ENCODE data around the gene STIMATE.

STIMATE gene

DNA sequence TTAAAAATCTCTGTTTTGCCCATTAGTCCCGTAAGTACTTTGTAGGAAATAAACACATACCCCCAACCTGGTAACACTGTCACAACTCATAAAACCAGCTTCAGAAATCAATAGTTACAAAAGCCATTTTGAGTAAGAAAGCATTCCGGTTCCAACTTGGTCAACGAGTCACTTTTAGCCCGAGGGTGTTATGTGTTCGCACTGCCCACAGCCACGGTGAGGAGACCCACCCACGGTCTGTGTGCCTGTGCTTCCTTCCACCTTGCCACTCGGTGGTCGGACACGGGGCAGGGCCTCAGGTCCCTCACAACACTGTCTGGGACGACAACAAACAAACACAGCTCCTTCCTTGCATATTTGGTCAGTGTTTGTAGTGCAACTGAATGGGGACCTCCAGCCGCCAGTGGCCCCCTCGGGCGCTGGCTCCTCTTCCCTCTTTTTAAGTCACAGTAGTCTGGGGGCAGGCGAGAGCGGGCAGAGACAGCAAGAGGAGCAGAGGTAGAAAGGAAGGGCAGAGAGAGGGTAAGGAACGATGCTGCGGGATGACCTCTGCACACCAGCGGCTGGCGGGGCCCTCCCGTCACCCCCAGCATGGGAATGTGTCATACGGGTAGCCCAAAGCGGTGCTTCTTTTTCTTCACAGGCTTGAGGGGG, 57.3 kb downstream of the STIMATE start:
- DNase-seq (ENCODE audit: low read depth): no peak

DNA sequence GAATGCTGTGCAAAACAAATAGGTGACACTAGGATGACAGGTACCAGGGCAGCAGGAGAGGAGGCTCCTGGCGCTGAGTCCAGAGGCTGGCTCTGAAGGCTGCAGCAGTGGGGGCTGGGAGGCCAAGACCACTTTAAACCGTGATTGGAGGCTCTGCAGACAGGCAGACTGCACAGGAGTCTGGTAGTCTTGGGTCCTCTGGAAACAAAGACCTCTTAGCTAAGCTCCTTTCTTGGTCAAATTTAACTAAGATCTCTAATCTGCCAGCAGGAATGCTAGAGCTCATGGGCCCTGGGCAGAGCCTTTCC, 58.1 kb downstream of the STIMATE start:
- no peak for DNase-seq (ENCODE audit: low read depth)

DNA sequence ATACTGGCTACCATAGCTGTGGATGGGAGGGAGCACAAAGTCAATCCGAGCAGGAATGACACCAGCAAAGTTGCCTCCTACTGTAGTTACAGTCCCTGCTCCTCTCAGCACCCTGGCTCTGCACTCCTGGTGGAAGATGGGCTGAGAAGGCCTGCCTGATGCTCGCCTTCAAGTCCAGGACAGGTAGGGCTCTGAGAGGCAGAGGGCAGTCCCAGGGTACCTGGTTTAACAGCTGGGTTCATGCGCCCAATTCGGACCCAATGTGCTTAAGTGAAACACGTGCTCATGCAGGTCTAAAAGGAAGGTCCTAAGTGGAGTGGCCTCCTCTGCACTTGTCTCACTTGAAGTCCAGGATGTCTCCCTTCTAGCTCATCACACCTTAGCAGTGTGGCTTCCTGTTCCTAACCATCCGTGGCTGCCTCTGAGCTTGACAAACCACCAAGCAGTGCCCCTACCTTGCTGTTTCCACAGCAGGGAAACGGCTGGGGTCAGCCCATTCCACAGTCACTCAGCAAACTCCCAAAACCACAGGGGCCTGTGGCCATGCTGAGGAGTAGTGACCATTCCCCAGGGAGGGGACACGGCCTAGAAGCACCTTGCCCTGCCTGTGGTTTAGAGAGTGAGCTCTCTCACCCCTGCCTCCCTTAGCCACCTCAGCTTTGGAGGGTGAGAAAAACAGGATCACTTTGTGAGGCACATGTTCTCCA, 58.6 kb downstream of the STIMATE start:
- DNase-seq (ENCODE audit: low read depth): no peak

DNA sequence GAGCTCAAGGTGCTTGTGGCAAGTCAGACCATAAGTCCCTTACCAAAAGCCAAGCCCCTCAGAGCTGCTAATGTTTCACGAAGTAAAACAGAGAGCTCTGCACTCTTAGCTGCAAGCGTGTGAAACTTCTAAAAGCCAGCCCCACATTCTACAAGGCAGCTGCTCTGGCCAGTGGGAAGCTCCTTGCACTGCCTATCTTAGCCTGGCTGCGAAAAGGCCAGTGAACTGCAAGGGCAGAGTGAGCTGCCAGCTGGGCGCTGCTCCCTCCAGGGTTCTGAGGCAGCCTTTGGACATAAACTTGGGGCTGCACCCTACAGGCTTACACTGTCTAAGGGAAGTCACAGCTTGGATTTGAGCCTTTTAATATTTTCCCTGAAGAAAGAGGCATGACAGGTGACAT, 60.4 kb downstream of the STIMATE start:
- no peak for DNase-seq (ENCODE audit: low read depth)

DNA sequence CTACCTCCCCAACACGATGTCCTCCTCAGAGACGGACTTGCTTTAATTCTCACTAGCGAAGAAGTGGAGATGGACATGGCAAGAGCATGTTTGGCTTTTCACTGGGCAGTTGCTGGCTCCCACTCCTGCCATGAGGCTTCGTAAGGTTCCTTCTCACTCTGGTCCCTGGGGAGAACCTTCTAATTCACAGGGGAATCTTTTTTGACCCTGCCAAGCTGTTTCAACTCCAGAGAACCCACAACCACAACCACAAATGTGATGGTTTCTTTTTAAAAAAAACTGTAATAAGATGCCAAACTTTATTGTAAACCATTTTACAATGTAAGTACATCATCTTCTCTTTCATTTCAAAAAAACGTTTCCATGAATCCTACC, 60.9 kb downstream of the STIMATE start:
- DNase-seq (ENCODE audit: low read depth): no peak

DNA sequence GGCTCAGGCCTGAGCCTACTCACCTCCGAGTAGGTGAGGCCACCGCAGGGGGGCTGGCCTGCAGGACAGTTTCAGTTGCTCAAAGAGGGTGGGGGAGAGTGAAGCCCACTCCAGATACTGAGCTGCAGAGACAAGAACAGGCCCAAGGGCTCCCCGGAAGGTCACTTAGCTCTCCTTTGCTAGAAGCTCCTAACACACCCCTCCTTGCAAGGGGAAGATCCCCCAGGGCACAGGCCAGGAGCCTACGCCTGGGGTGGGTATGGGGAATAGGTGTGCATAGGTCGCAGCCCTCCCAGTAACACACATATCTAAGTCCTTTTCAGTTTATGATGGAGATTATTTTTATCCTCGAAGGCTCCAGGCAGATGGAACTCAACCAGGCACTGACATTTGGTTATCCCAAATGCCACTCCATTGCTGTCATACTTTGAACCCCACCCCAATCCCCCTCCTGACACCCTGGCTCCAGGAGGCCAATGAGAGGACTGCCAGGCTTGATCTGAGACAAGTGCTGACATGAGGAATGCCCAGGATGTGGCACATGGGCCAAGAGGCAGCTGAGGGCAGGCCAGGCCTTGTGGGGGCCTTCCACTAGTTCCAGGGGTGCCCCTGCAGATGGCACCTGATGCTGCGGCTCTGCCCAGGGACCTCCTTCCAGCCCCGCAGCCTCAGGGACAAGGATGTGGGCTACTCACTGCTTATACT, 61.4 kb downstream of the STIMATE start:
- DNase-seq (ENCODE audit: low read depth): no peak

DNA sequence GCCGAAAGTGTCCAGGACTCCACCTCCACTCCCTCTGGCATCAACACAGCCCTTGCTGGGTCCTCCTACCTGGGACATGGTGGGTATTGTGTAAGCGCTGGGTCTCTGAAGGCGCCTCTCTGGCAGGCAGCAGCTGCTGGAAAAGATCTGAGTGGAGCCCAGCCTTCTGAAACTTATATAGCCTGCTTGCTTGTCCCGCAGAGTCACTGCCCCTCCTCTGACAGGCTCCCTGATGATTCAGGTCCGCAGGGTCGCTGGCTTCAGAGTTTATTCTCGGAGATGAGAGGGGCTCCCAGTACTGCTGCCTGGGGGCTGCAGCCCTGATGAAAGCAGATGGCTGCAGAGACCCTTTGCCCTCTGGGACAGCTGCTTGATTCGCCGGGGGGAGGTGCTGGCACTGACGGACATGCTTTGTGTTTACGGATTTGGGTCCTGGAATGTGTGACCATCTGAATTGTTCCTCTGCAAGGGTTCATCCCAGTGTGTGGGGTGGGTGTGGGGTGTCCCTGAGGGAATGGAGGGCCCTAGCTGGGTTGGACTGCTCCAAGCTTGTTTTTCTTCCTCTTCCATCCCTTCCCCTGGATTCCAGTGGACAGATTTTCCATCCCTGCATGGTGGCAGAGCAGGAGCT, 62.4 kb downstream of the STIMATE start, which contains the start of gene MUSTN1:
Gene MUSTN1 (minus strand): TSS at position 149 of the 631 bp plus-strand sequence. CDS start 71 bp downstream, at position 78.
- no peak for DNase-seq (ENCODE audit: low read depth)

DNA sequence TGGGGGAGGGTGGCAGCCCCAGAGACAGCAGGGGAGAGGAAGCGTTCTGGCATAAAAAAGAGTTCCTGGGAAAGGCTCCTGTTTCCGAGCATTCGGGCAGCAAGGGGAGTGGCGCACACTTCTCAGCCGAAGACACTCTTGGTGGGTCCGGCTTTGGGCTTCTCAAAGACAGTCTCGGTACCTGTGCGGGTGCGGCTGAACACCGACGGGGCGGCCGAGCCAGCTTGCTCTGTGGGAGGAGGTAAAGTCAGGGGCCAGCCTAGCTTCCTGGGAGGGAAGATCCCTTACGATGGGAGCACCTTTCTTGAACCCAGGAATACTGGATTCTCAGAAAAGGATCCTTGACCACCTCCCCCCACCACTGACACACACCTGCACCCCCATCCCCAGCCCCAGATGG, 64.1 kb downstream of the STIMATE start:
- no peak for DNase-seq (ENCODE audit: low read depth)

DNA sequence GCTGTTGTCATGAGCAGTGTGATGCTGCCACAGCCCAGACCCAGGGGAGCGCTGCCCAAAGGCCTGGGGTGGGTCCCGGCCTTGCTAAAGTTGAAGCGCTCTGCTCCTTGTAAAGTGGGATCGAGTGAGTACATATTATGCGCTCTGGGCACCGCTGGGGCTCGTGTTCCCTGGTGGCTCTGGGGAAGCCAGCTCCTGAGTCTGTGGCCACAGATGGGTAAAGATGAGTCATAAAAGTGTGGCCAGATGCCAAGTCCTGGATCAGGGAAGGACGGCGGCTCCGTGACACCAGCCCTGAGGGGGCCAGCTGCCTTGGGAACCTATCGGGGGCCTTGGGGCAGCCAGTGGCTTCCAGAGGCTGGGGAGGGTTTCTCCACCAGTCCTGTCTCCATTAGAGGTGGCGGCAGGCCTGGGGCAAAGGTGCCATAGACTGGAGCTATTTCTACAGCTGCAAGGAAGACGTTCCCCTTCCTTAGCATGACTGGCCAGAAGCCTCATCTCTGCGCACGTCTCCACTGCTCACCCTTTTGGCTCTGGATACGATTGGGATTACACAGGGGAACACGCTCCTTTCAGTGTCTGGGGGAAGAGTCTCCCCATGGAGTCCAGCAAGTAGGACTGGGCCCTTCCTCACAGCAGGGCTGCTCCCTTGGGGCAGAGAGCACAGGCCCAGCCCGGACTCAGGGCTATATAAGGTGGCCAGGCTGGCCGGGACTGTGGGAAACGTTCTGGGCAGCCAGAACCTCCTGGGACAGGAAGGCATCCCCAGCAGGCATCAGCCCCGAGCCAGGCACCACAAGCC, 65.6 kb downstream of the STIMATE start:
- DNase-seq (ENCODE audit: low read depth): no peak

DNA sequence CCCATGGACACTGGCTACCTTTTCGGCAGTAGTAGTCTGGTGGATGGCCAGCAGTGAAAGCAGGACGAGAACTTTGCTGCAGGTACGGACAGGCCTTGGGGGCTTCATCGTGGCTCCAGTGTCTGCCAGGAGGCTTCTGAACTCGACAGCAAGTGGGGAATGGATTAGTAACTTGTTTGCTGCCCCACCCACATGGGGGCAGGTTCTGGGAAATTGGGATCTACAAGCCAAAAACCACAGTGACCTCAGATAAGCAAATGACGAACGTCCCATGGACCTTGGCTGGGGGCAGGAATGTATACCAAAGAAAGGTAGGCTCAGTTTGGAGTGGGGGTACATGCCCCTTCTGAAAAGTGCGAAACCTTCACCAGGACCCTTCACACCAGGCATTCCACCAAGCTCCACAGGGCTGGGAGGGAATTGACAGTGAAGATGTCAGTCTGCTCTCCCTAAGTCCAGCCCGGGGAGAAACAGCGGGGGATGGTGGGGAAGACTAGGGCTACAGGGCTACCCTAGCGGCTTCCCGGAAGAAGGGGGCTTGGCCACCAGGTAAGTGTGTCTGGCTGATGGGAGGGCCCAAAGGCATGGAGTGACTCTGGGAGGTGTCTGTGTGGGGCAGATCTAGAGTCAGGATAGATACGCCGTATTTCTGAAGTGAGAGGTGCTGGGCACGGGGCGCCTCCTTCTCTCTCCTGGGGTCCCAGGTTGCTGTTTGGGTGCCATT, 66.7 kb downstream of the STIMATE start, which contains the start of gene ITIH4:
Gene ITIH4 (minus strand): TSS at position 138 of the 724 bp plus-strand sequence. CDS start 30 bp downstream, at position 108.
- no peak for DNase-seq (ENCODE audit: low read depth)

DNA sequence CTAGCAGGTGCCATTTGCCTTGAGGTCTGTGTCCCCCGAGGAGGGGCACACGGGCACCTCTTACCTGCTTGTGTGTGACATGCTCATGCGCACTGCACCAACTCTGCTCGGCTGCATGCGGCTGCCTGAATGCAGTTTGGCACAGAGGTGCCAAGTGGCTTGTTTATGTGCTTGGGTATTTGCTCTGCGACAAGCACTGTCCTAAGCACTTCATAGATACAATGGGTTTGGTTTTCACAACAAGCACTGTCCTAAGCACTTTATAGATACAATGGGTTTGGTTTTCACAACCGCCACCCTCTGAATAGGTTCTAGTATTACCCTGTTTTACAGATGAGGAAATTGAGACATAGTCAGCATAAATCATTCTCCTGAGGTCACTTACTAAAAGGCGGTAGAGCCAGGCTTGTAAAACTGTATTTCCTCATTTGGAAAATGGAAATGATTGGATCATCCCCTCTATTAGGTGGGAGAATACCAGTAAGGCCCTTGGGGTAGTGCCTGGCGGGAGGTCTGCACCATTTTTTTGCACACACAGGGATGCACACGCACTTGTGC, 67.4 kb downstream of the STIMATE start:
- no peak for DNase-seq (ENCODE audit: low read depth)

DNA sequence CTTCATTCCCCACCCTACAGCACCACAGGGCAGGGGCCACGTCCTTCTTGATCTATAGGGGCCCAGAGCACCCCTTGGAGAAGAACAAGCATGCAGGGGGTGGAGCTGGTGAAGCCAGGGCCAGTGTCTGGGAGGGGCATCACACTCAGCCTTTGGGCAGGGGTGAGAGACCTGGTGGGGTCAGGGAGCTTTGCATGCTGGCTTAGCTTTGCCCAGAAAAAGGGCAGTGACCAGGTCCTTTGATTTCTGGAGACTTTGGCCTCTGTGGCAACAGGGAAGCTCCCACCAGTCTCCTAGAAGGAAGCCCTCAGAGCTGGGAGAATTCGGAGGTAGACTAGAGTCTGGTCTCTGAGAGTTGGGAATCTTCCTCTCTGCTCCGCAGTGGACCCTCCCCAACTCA, 67.9 kb downstream of the STIMATE start:
- DNase-seq (ENCODE audit: low read depth): no peak

DNA sequence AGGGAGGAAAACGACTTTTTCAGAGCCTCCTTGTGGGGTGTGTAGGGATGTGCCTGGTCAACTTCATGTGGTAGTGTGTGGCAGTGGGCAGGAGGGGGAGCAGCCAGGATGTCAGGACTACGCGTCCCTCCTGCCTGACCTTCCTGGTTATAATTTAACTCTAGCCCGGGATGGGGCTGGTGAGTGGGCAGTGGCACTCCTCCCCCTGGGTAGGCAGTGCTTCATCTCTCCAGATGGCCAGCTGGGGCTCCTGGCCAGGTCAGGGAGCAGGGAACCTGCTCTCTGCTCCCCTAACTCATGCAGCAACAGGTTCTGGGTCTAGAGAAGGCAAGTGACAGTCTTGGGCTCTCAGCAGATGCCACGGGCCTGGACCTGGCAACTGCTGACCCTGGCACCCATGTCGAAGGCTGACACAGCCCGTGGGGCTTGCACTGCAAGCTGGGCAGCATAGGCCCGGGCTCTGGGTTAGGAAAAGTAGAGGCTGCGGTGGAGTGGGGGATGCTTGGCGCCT, 69.4 kb downstream of the STIMATE start:
- no peak for DNase-seq (ENCODE audit: low read depth)

DNA sequence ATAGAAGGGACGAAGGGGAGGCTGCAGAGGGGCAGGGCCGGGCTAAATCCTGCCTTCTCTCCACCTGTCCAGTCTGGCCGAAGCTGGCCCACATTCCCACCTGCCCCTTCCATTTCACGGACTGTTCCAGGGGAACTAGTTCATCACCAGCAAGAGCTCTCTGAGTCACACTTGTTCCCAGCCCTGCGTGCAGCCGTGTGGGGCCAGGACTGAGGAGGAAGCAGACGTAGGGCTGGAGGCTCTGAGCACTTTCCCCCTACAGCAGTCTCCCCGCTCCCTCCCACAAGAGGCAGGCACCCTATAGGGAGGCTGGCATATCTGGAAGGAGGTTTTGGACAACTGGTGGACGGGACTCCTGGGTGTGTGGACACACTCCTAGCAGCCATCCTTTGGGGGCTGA, 69.9 kb downstream of the STIMATE start:
- no peak for DNase-seq (ENCODE audit: low read depth)

DNA sequence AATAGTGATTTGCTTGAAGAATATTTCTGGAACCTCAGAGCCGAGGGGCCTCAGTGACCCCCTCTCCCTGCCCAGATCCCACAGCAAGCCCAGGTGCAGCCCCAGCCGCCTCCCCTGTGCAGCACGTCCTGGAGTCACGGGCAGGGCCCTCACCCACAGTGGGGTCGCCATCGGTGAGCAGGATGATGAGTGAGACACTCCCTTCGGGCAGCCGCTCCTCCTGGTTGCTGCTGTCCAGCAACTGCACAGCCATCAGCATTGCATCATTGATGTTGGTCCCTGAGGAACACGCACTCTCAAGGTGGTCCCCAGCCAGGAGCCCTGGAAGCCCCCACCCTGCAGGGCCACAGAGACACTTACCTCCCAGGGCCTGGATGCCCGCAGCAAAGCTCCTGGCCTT, 73.3 kb downstream of the STIMATE start:
- DNase-seq (ENCODE audit: low read depth): no peak

DNA sequence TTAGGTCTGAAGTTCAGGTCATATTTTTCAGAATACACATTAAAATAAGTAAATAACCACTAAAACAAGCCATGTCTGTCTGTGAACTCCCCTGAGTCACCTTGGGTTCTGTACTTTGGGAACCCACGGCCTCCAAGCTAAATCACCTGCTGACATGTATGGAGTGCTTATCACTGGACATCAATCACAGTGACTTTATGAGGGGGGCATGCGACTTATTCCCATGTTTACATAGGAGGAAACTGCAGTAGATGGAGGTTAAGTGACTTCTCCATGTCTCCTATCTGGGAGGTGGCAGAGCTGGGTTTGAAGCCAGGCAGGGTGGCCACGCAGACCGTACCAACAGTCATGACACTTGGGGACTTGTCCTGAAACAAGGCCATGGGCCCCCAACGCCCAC, 75.0 kb downstream of the STIMATE start:
- DNase-seq (ENCODE audit: low read depth): no peak

DNA sequence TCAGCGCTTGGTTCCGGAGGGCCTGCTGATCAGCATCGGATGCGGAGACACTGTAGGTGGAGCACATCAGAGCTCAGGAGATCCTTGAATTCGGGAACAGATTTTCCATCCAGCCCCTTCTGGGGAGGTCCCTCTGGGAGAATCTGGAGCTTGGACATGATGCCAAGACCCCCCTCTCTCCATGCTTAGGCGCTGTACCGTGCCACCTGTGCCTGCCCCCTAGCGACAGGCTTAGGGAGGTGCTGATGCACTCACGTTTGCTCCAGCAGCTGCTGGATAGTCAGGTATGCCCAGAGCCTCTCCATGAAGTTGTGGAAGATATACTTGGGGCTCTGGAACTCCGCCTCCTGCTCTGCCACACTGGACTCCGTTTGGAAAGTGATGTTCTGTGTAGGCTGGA, 76.6 kb downstream of the STIMATE start:
- no peak for DNase-seq (ENCODE audit: low read depth)

DNA sequence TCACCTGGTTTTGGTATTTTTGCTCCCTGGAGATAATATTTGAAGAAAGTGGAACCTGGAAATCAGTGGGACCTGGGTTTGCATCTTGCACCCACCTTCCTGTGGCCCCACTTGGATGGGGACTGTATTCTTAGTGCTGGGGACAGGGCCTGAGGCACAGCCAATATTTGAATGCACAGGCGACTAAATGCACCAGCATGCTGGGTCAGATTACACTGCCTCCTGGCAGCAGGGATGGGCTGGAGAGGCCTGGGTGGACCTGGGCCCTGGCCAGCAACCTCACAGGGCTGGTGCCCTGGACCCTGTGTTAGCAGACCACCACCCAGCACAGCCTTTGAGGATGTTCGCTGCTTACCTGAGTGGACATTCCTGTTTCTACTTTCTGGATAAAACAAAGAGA, 77.4 kb downstream of the STIMATE start:
- DNase-seq (ENCODE audit: low read depth): no peak

DNA sequence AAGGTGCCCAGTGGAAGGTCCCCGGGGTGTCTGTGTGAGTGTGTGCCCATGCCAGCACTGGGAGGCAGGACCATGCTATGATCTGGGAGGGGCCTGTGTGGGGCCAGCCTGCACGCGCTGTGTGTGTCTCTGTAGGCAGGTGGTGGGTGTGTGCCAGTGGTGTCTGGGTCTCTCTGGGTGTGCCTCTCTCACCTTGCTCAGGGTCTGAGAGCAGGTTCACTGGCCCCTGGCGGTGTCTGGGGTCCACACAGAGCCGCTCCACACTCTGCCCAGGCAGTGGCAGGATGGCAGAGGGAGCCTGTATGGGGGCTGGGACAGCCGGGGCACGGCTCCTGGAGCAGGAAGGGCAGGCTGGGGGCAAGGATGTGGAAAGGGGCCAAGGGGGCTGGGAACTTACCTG, 79.5 kb downstream of the STIMATE start:
- DNase-seq (ENCODE audit: low read depth): no peak

DNA sequence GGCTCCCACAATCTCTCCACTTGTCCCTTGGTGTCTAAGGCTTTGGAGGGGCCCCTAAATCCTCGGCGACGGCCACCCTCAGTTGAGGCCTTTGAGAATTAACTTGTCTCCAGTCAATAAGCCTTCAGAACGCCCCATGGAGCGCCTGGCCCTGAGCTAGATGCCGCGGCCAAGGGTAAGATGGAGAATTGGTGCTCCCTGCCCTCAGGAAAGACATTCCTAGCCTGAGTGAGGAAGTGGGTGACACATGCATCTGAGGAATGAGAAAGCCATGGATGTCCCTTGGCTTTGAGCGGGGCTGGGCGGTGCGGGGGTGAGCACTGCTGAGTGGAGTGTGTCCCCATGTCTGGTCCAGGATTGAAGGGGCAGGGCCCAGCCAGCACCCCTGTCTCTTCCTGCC, 80.1 kb downstream of the STIMATE start:
- no peak for DNase-seq (ENCODE audit: low read depth)

DNA sequence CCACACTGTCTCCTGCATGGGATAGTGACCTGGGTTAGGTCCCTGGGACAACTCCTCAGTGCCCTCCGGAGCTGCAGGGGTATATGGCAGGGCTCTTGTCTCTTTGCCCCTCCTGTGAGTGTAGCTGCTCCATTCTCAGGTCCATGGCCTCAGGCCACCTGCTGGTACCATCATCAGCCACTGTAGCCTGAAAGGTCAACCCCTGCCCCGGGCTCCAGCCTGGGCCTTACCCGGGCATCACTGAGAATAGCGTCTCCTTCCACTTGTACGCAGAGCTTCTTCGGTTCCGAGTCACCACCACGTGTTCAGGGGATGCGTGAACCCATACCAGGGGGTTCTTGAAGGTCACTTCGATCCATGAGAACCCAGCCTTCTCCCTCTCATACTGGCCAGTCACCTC, 80.7 kb downstream of the STIMATE start:
- no peak for DNase-seq (ENCODE audit: low read depth)
